Cardiac muscle cell (in vitro differentiated cells and primary cell): ENCODE measurements around the gene ASCL5. TPM values are rescaled to one million over a fixed set of nuclear protein-coding genes. Genes with fewer than 3 reads are reported as not detected.

Experiments used
- DNase-seq, 2 donors: peaks; one replicate each; pipeline versions ENCODE4 v3.0.0 to v3.0.0-alpha.2; 2010 to 2017; ENCODE audit warnings: low read depth in 1 of 2, low spot score in 1 of 2
- H3K27ac ChIP-seq: fragments of 200-600 bp; sonication (generic); 2 replicates; pipeline ENCODE4 v1.5.1; 2016
- H3K27me3 ChIP-seq: fragments of 200-600 bp; sonication (generic); 2 replicates; pipeline ENCODE4 v1.6.0; 2016; ENCODE audit warnings: control low read depth
- H3K36me3 ChIP-seq: fragments of 200-600 bp; sonication (generic); 2 replicates; pipeline ENCODE4 v1.5.1; 2016; ENCODE audit warnings: control low read depth
- H3K4me1 ChIP-seq: fragments of 200-600 bp; sonication (generic); 2 replicates; pipeline ENCODE4 v1.8.1; 2017; ENCODE audit warnings: low read depth, mild to moderate bottlenecking, mixed run types
- H3K4me3 ChIP-seq: fragments of 200-600 bp; sonication (generic); 2 replicates; pipeline ENCODE4 v1.5.1; 2016; ENCODE audit warnings: mild to moderate bottlenecking
- H3K9me3 ChIP-seq: fragments of 200-600 bp; sonication (generic); 2 replicates; pipeline ENCODE4 v1.5.1; 2017; ENCODE audit warnings: low read depth, mild to moderate bottlenecking, control low read depth
- CTCF ChIP-seq: IDR thresholded peaks from 2 replicates; pipeline ENCODE4 v1.5.1; 2012; ENCODE audit warnings: low read depth, mild to moderate bottlenecking, low read length
- polyA plus RNA-seq: library from polyadenylated mRNA; unstranded; fragments of >200 nt; fragmentation: Nextera tagmentation; extraction: Ambion mirVana; gene quantifications from 2 replicates; pipeline ENCODE4 v1.2.1, GENCODE V29; 2016
- total RNA-seq: library from RNA; depleted of rRNA; stranded (reverse); fragments of >200 nt; gene quantifications from 2 replicates; pipeline ENCODE4 v1.2.3, GENCODE V29; 2016

Gene ASCL5
- total and polyA plus RNA-seq, 2 experiments from 2014 or later = 0.18 TPM; not detected in 1

- no peak overlapping the region for H3K4me3 ChIP-seq
- no peaks in the 10 kb centered on the region for H3K9me3 ChIP-seq
- H3K27ac ChIP-seq = no peak overlapping the region
- peaks cover 23% of the 10 kb centered on the region for H3K27me3 ChIP-seq
- H3K36me3 ChIP-seq = no peaks in the 10 kb centered on the region
- H3K4me1 ChIP-seq = peaks cover 4% of the 10 kb centered on the region
- no peak for DNase-seq
- no peak for TF ChIP-seq CTCF
Measured at GRCh38 chr1:201122321-201122957, 4.5 kb downstream of the ASCL5 start.

DNA sequence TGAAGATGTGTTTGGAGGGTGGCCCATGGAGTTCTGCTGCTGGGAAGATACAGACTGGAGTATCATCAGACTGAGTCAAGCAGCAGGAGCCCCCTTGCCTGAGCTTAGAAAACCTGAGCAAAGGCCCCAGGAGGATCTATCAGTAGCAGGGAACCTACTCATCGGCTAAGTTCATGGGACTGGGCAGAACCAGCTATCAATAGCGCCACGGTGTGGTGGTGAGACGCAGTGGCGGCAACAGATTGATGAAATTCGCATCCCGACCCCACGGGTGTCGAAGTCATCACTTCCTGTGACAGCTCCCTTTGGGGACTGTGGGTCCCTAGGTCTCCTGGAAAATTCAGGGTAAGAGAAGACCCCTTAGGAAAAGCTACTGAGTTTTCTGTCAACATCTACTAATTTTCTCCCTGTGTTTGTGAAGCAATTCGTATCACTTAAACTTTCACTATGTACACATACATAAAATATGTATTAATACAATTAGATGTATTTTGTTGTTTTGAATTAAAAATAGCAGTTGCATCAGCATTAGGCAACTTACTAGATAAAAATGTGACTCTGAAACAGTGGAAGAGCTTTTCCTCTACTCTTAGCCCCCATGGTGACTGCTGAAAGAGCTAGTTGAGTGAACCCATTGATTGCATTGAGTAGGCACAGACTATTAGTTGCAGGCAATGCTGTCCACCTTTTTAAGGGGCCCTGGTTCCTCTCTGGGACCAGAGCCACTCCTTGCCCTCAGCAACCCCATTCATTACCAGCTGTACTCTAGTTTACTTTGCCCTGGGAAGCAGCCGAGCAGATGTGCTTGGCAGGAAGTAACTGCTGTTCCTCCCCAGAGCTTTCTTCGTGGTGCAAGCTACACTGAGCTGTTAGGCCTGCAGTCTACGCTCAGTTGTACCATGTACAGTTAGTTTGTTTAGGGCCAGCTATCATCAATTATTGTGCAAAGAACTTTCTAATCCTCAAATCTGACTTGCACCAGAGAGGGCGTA is 7.5 kb downstream of the ASCL5 start:
- H3K4me3 ChIP-seq = no peak overlapping the region
- no peaks in the 10 kb centered on the region for H3K4me1 ChIP-seq
- no peak overlapping the region for H3K27ac ChIP-seq
- H3K9me3 ChIP-seq = no peaks in the 10 kb centered on the region
- H3K36me3 ChIP-seq = no peaks in the 10 kb centered on the region
- peak; percentile 58 to 67 for DNase-seq
- H3K27me3 ChIP-seq = peaks cover 39% of the 10 kb centered on the region
- peak; percentile 84 for TF ChIP-seq CTCF

DNA sequence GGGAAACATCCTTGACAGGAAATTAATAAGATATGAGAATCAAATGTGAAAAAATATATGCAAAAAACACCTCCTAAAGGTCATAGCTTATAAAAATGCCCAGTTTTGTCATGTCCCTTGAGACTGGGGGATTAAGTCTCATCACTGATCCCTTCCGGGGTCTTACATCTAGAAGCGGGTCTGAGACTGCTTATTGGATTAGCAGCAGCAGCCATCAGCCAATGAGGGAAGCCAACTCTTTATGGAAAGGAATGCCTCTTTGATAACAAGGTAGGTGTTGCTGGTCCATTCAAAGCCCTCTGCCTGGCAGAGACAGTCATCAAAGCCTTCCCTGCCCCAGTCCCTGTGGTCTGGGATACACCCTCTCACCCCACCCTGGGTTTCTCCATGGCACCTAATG is 10.9 kb downstream of the ASCL5 start:
- no peak for DNase-seq
- Histone ChIP-seq H3K4me1 (peaks cover 6% of the 10 kb centered on the region), H3K27me3 (peaks cover 25% of the 10 kb centered on the region), H3K4me3 (no peak overlapping the region), H3K9me3 (no peaks in the 10 kb centered on the region), H3K36me3 (no peaks in the 10 kb centered on the region), H3K27ac (no peak overlapping the region)
- TF ChIP-seq CTCF = no peak

GRCh38 chr1:201115390-201115937 is 11.5 kb downstream of the ASCL5 start:
- Histone ChIP-seq H3K27ac (no peak overlapping the region), H3K4me3 (no peak overlapping the region), H3K36me3 (no peaks in the 10 kb centered on the region), H3K9me3 (no peaks in the 10 kb centered on the region), H3K27me3 (peaks cover 25% of the 10 kb centered on the region), H3K4me1 (peaks cover 6% of the 10 kb centered on the region)
- DNase-seq = no peak
- no peak for TF ChIP-seq CTCF

GRCh38 chr1:201114245-201115131 is 12.5 kb downstream of the ASCL5 start:
- TF ChIP-seq CTCF = peak; percentile 89
- Histone ChIP-seq H3K4me3 (peak overlapping the region; percentile 46), H3K27ac (no peak overlapping the region), H3K9me3 (no peaks in the 10 kb centered on the region), H3K27me3 (peaks cover 25% of the 10 kb centered on the region), H3K4me1 (peaks cover 6% of the 10 kb centered on the region), H3K36me3 (no peaks in the 10 kb centered on the region)
- DNase-seq = peak; percentile 94 to 95
